HCT116 (cell line): Measurements from ENCODE around the gene ALDH7A1. TPM values are rescaled to one million over a fixed set of nuclear protein-coding genes. Genes with fewer than 3 reads are reported as not detected.

ENCODE experiments used
- ATAC-seq: fragments of 200-7000 bp; cut with Tn5 transposase; 2 replicates; pipeline ENCODE4 v1.9.1; 2020; ENCODE audit warnings: mild to moderate bottlenecking, moderate library complexity
- BruUV-seq: library from RNA; stranded (reverse); fragments of 400-500 nt; replicated peaks from 2 replicates; lab custom pipeline; 2021; lab: Mats Ljungman, UMichigan
- CTCF ChIA-PET: fragments of 300-600 bp; sonication (Branson Sonifier 250); formaldehyde crosslinking; loops from one replicate; lab custom pipeline; 2021; ENCODE audit warnings: antibody characterized with exemption; lab: Charles Lee
- POLR2A ChIA-PET: fragments of 300-600, 350-600 bp; sonication (Branson Sonifier 250); formaldehyde crosslinking; loops from one replicate; lab custom pipeline; 2021; ENCODE audit warnings: antibody characterized with exemption; lab: Charles Lee
- RAD21 ChIA-PET, 2 experiments: fragments of 300-600 bp; sonication (Branson Sonifier 250); formaldehyde crosslinking; loops; one replicate each; lab custom pipeline; 2023; ENCODE audit warnings: low total read pairs in 2 of 2; ENCODE audit not compliant: uncharacterized antibody in 2 of 2, unreplicated experiment in 2 of 2, low non-redundant PET in 1 of 2; lab: Charles Lee
- DNase-seq: peaks from one replicate; pipeline ENCODE4 v3.0.0-alpha.2; 2010; ENCODE audit warnings: low read depth, low spot score
- H2AFZ ChIP-seq: fragments of 200-600 bp; shearing (Covaris generic), sonication (generic); 2 replicates; pipeline ENCODE4 v1.6.1; 2017; ENCODE audit warnings: low read depth, mixed run types, mixed read lengths, antibody characterized with exemption, low read length; ENCODE audit not compliant: poor library complexity, severe bottlenecking
- H3K27ac ChIP-seq: 2 replicates; pipeline ENCODE4 v1.5.1; 2012; ENCODE audit warnings: low read depth, low read length
- H3K27me3 ChIP-seq: fragments of 200-600 bp; sonication (generic); 2 replicates; pipeline ENCODE4 v1.6.1; 2016; ENCODE audit warnings: mixed run types, low read length, mixed read lengths; ENCODE audit not compliant: insufficient read depth
- H3K36me3 ChIP-seq, 2 experiments: fragments of 200-500 bp in 1 of 2; fragments of 200-600 bp in 1 of 2; sonication (Bioruptor generic) in 1 of 2; sonication (generic) in 1 of 2; 2 replicates each; pipeline versions ENCODE4 v1.5.1 to v1.6.1; 2014 to 2016; ENCODE audit warnings: low read length in 2 of 2, inconsistent platforms in 1 of 2, mixed read lengths in 1 of 2, mixed run types in 1 of 2; ENCODE audit not compliant: insufficient read depth in 2 of 2, control insufficient read depth in 1 of 2
- H3K4me1 ChIP-seq, 2 experiments: fragments of 200-600 bp in 1 of 2; sonication (generic) in 1 of 2; 2 replicates each; pipeline versions ENCODE4 v1.5.1 to v1.6.1; 2012 to 2017; ENCODE audit warnings: low read length in 2 of 2, inconsistent platforms in 1 of 2, mild to moderate bottlenecking in 1 of 2, mixed read lengths in 1 of 2, mixed run types in 1 of 2, moderate library complexity in 1 of 2; ENCODE audit not compliant: insufficient read depth in 2 of 2, control insufficient read depth in 1 of 2
- H3K4me2 ChIP-seq: fragments of 200-600 bp; sonication (generic); 2 replicates; pipeline ENCODE4 v1.6.1; 2017; ENCODE audit warnings: mixed run types, low read length, mixed read lengths
- H3K4me3 ChIP-seq, 2 experiments: fragments of 200-600 bp in 1 of 2; sonication (generic) in 1 of 2; replicated peaks in 1 of 2; 2 replicates each; pipeline ENCODE4 v1.5.1; 2011 to 2016; ENCODE audit warnings: low read length in 2 of 2, control low read depth in 1 of 2, low read depth in 1 of 2, mild to moderate bottlenecking in 1 of 2, mixed read lengths in 1 of 2, mixed run types in 1 of 2
- H3K79me2 ChIP-seq: fragments of 200-600 bp; sonication (generic); 2 replicates; pipeline ENCODE4 v1.6.1; 2017; ENCODE audit warnings: mild to moderate bottlenecking, mixed run types, low read length, moderate library complexity, mixed read lengths; ENCODE audit not compliant: insufficient read depth
- H3K9ac ChIP-seq: fragments of 200-600 bp; sonication (generic); 2 replicates; pipeline ENCODE4 v1.6.1; 2016; ENCODE audit warnings: low read length, mixed read lengths
- H3K9me2 ChIP-seq: fragments of 200-600 bp; sonication (generic), shearing (Covaris generic); 2 replicates; pipeline ENCODE4 v1.6.1; 2017; ENCODE audit warnings: mixed run types, mild to moderate bottlenecking, moderate library complexity; ENCODE audit not compliant: insufficient read depth
- H3K9me3 ChIP-seq, 2 experiments: fragments of 200-500 bp in 1 of 2; fragments of 200-600 bp in 1 of 2; sonication (Bioruptor generic) in 1 of 2; sonication (generic) in 1 of 2; 2 replicates each; pipeline ENCODE4 v1.6.1; 2014 to 2017; ENCODE audit warnings: low read length in 2 of 2, mixed read lengths in 2 of 2, inconsistent platforms in 1 of 2, low read depth in 1 of 2, mild to moderate bottlenecking in 1 of 2, mixed run types in 1 of 2, moderate library complexity in 1 of 2; ENCODE audit not compliant: control insufficient read depth in 1 of 2, insufficient read depth in 1 of 2
- H4K20me1 ChIP-seq: fragments of 200-600 bp; sonication (generic), shearing (Covaris generic); 2 replicates; pipeline ENCODE4 v1.6.1; 2017; ENCODE audit warnings: mixed run types, mild to moderate bottlenecking, moderate library complexity; ENCODE audit not compliant: insufficient read depth
- ATF3 ChIP-seq: IDR thresholded peaks from 2 replicates; pipeline ENCODE4 v1.6.1; 2012
- CEBPB ChIP-seq: IDR thresholded peaks from 2 replicates; pipeline ENCODE4 v1.6.1; 2012; ENCODE audit warnings: low read depth
- EGR1 ChIP-seq: IDR thresholded peaks from 2 replicates; pipeline ENCODE4 v1.6.1; 2012; ENCODE audit warnings: low read depth
- EZH2 ChIP-seq: fragments of 200-600 bp; sonication (generic); IDR thresholded peaks from 2 replicates; pipeline ENCODE4 v1.6.1; 2017; ENCODE audit warnings: antibody characterized with exemption, mixed run types
- JUND ChIP-seq: IDR thresholded peaks from 2 replicates; pipeline ENCODE4 v1.6.1; 2012
- MAX ChIP-seq: IDR thresholded peaks from 2 replicates; pipeline ENCODE4 v1.6.1; 2012
- POLR2A ChIP-seq: IDR thresholded peaks from 2 replicates; pipeline ENCODE4 v1.7.0; 2011; ENCODE audit warnings: borderline replicate concordance; ENCODE audit not compliant: insufficient read depth, insufficient read length; ENCODE audit errors: extremely low read depth
- POLR2AphosphoS5 ChIP-seq: IDR thresholded peaks from 2 replicates; pipeline ENCODE4 v1.6.1; 2011; ENCODE audit warnings: mild to moderate bottlenecking, low read depth, low read length, moderate library complexity
- SIN3A ChIP-seq: IDR thresholded peaks from 2 replicates; pipeline ENCODE4 v1.6.1; 2012; ENCODE audit warnings: low read depth
- TCF7L2 ChIP-seq: IDR thresholded peaks from 2 replicates; pipeline ENCODE4 v1.7.0; 2011; ENCODE audit warnings: borderline replicate concordance, inconsistent platforms; ENCODE audit not compliant: insufficient read depth, insufficient read length; ENCODE audit errors: extremely low read depth
- ZBTB33 ChIP-seq: IDR thresholded peaks from 2 replicates; pipeline ENCODE4 v1.6.1; 2011; ENCODE audit warnings: mild to moderate bottlenecking, low read length, moderate library complexity; ENCODE audit not compliant: insufficient replicate concordance; ENCODE audit errors: extremely low read depth
- ZFX ChIP-seq: fragments of 450-650 bp; IDR thresholded peaks from 2 replicates; pipeline ENCODE4 v1.6.1; 2017
- ZNF274 ChIP-seq: fragments of 200-500 bp; sonication (Bioruptor generic); IDR thresholded peaks from 2 replicates; pipeline ENCODE4 v1.6.1; 2014; ENCODE audit warnings: mild to moderate bottlenecking, low read depth, low read length, inconsistent platforms
- intact Hi-C: fragments of 100-400 bp; cut with micrococcal nuclease; formaldehyde crosslinking; loops from 2 replicates; pipeline ENCODE4 v1.10.0; 2022
- total RNA-seq: library from RNA; stranded (reverse); gene quantifications from one replicate; pipeline ENCODE4 v1.2.1, GENCODE V29; 2021; ENCODE audit not compliant: unreplicated experiment

The ALDH7A1 gene
- total RNA-seq, 1 experiment from 2014 or later: 93.2 TPM

GRCh38 chr5:126587551-126588390 is 7.2 kb downstream of the ALDH7A1 start:
- BruUV-seq: no TSS peak
- Histone ChIP-seq H3K9ac (no peak overlapping the region), H3K4me2 (no peak overlapping the region), H3K9me2 (no peaks in the 10 kb centered on the region), H3K4me3 (no peak overlapping the region), H3K27me3 (no peaks in the 10 kb centered on the region), H3K9me3 (no peaks in the 10 kb centered on the region), H3K4me1 (no peaks in the 10 kb centered on the region), H2AFZ (no peak overlapping the region), H4K20me1 (no peaks in the 10 kb centered on the region), H3K36me3 (peaks cover 5 to 8% of the 10 kb centered on the region in 2 experiments; a peak in 3 of 4 replicates), H3K79me2 (peaks cover 5% of the 10 kb centered on the region; the same call in 1 of the 2 replicates), H3K27ac (no peak overlapping the region)
- TF ChIP-seq JUND (no peak), ZNF274 (no peak), MAX (no peak)
- no peak for ATAC-seq
- intact Hi-C loops: no loop called here
- ChIA-PET CTCF (no interaction called here), POLR2A (no interaction called here), RAD21 (no interaction called here)
- DNase-seq: no peak

GRCh38 chr5:126583761-126584160 is 11.3 kb downstream of the ALDH7A1 start:
- ATAC-seq (no peak), DNase-seq (no peak)
- no peak overlapping the region for H3K9ac ChIP-seq
- BruUV-seq: no TSS peak
- ChIA-PET CTCF (no interaction called here), POLR2A (no interaction called here), RAD21 (no interaction called here)
- H4K20me1 ChIP-seq: no peaks in the 10 kb centered on the region
- no peak overlapping the region for H2AFZ ChIP-seq
- H3K4me2 ChIP-seq: no peak overlapping the region
- H3K79me2 ChIP-seq: no peaks in the 10 kb centered on the region
- no peaks in the 10 kb centered on the region for H3K9me3 ChIP-seq
- intact Hi-C loops: no loop called here
- no peak overlapping the region for H3K27ac ChIP-seq
- H3K27me3 ChIP-seq: no peaks in the 10 kb centered on the region
- H3K36me3 ChIP-seq: peaks cover 13 to 15% of the 10 kb centered on the region in 2 experiments; a peak in 2 of 4 replicates
- no peaks in the 10 kb centered on the region for H3K9me2 ChIP-seq
- no peak overlapping the region for H3K4me3 ChIP-seq
- H3K4me1 ChIP-seq: no peaks in the 10 kb centered on the region
- TF ChIP-seq MAX (no peak), ZFX (no peak), TCF7L2 (no peak), EZH2 (no peak), POLR2AphosphoS5 (no peak), EGR1 (no peak), CEBPB (no peak), SIN3A (no peak), ATF3 (no peak), POLR2A (no peak), ZBTB33 (no peak)
